ENCODE data around the gene MOB3B.

DNA sequence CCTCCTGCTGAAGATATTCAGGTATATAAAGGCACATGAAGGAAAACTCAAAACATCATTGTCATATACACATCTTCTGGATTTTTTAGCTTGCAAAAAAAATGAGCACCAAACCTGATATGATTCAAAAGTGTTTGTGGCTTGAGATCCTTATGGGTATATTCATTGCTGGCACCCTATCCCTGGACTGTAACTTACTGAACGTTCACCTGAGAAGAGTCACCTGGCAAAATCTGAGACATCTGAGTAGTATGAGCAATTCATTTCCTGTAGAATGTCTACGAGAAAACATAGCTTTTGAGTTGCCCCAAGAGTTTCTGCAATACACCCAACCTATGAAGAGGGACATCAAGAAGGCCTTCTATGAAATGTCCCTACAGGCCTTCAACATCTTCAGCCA is 5.4 kb downstream of the MOB3B start, which contains the start of gene IFNK:
- TF ChIP-seq, protein P1, sequence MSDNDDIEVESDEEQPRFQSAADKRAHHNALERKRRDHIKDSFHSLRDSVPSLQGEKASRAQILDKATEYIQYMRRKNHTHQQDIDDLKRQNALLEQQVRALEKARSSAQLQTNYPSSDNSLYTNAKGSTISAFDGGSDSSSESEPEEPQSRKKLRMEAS (IDR thresholded peaks at IDR 0.05; ENCODE audit: low read depth): no peak
- TF ChIP-seq NFIC (IDR thresholded peaks at IDR 0.05; ENCODE audit: borderline replicate concordance) (no peak), GABPA (IDR thresholded peaks at IDR 0.05; ENCODE audit: low read depth) (no peak), MXI1 (IDR thresholded peaks at IDR 0.05; ENCODE audit: low read depth, low read length) (no peak), FOXJ3 (CRISPR knock-in tag; IDR thresholded peaks at IDR 0.05) (no peak), POLR2AphosphoS5 (IDR thresholded peaks at IDR 0.05; ENCODE audit: low read depth, low read length) (no peak)
- TF ChIP-seq, protein P2, sequence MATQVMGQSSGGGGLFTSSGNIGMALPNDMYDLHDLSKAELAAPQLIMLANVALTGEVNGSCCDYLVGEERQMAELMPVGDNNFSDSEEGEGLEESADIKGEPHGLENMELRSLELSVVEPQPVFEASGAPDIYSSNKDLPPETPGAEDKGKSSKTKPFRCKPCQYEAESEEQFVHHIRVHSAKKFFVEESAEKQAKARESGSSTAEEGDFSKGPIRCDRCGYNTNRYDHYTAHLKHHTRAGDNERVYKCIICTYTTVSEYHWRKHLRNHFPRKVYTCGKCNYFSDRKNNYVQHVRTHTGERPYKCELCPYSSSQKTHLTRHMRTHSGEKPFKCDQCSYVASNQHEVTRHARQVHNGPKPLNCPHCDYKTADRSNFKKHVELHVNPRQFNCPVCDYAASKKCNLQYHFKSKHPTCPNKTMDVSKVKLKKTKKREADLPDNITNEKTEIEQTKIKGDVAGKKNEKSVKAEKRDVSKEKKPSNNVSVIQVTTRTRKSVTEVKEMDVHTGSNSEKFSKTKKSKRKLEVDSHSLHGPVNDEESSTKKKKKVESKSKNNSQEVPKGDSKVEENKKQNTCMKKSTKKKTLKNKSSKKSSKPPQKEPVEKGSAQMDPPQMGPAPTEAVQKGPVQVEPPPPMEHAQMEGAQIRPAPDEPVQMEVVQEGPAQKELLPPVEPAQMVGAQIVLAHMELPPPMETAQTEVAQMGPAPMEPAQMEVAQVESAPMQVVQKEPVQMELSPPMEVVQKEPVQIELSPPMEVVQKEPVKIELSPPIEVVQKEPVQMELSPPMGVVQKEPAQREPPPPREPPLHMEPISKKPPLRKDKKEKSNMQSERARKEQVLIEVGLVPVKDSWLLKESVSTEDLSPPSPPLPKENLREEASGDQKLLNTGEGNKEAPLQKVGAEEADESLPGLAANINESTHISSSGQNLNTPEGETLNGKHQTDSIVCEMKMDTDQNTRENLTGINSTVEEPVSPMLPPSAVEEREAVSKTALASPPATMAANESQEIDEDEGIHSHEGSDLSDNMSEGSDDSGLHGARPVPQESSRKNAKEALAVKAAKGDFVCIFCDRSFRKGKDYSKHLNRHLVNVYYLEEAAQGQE (IDR thresholded peaks at IDR 0.05; ENCODE audit: low read depth, low read length): no peak
- TF ChIP-seq, protein P3, sequence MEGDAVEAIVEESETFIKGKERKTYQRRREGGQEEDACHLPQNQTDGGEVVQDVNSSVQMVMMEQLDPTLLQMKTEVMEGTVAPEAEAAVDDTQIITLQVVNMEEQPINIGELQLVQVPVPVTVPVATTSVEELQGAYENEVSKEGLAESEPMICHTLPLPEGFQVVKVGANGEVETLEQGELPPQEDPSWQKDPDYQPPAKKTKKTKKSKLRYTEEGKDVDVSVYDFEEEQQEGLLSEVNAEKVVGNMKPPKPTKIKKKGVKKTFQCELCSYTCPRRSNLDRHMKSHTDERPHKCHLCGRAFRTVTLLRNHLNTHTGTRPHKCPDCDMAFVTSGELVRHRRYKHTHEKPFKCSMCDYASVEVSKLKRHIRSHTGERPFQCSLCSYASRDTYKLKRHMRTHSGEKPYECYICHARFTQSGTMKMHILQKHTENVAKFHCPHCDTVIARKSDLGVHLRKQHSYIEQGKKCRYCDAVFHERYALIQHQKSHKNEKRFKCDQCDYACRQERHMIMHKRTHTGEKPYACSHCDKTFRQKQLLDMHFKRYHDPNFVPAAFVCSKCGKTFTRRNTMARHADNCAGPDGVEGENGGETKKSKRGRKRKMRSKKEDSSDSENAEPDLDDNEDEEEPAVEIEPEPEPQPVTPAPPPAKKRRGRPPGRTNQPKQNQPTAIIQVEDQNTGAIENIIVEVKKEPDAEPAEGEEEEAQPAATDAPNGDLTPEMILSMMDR (IDR thresholded peaks at IDR 0.05): no peak
- TF ChIP-seq, protein P4, sequence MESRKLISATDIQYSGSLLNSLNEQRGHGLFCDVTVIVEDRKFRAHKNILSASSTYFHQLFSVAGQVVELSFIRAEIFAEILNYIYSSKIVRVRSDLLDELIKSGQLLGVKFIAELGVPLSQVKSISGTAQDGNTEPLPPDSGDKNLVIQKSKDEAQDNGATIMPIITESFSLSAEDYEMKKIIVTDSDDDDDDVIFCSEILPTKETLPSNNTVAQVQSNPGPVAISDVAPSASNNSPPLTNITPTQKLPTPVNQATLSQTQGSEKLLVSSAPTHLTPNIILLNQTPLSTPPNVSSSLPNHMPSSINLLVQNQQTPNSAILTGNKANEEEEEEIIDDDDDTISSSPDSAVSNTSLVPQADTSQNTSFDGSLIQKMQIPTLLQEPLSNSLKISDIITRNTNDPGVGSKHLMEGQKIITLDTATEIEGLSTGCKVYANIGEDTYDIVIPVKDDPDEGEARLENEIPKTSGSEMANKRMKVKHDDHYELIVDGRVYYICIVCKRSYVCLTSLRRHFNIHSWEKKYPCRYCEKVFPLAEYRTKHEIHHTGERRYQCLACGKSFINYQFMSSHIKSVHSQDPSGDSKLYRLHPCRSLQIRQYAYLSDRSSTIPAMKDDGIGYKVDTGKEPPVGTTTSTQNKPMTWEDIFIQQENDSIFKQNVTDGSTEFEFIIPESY (IDR thresholded peaks at IDR 0.05; ENCODE audit: borderline replicate concordance, low read depth): no peak
